B cell (primary cell): Measurements from ENCODE around the gene GADL1. TPM values are rescaled to one million over a fixed set of nuclear protein-coding genes. Genes with fewer than 3 reads are reported as not detected.

Experiments used
- ATAC-seq: fragments of 200-7000 bp; cut with Tn5 transposase; one replicate; pipeline ENCODE4 v1.10.0; 2021; ENCODE audit warnings: low read depth, mild to moderate bottlenecking, moderate number of reproducible peaks, moderate library complexity
- CTCF ChIA-PET: fragments of 350-600 bp; sonication (Branson Sonifier 250); formaldehyde crosslinking; loops from one replicate; lab custom pipeline; 2021; ENCODE audit warnings: antibody characterized with exemption, inconsistent platforms; lab: Charles Lee
- POLR2A ChIA-PET: fragments of 350-600 bp; sonication (Branson Sonifier 250); formaldehyde crosslinking; loops from one replicate; lab custom pipeline; 2021; ENCODE audit warnings: antibody characterized with exemption; lab: Charles Lee
- DNase-seq: peaks from one replicate; pipeline ENCODE4 v3.0.0; 2013
- H2AFZ ChIP-seq: 2 replicates; pipeline ENCODE4 v1.6.1; 2012; ENCODE audit warnings: mild to moderate bottlenecking, low read depth, low read length; ENCODE audit not compliant: insufficient read depth, poor library complexity, severe bottlenecking
- H3K27ac ChIP-seq, 2 donors: 1 replicate in 1 of 2; 2 replicates in 1 of 2; pipeline ENCODE4 v1.5.1; 2012 to 2013; ENCODE audit warnings: low read length in 2 of 2, mild to moderate bottlenecking in 2 of 2, moderate library complexity in 1 of 2
- H3K27me3 ChIP-seq, 4 experiments: fragments of 200-600 bp in 1 of 4; sonication (generic) in 1 of 4; replicated peaks in 1 of 4; 1 replicate in 2 of 4; 2 replicates in 2 of 4; pipeline versions ENCODE4 v1.6.1 to v1.7.0; 2013 to 2016; ENCODE audit warnings: low read length in 3 of 4, mild to moderate bottlenecking in 2 of 4, mixed read lengths in 1 of 4, moderate library complexity in 1 of 4; ENCODE audit not compliant: insufficient read depth in 4 of 4, control insufficient read depth in 3 of 4; ENCODE audit errors: control extremely low read depth in 1 of 4
- H3K36me3 ChIP-seq, 2 experiments: replicated peaks in 1 of 2; 1 replicate in 1 of 2; 2 replicates in 1 of 2; pipeline versions ENCODE4 v1.6.1 to v1.7.1; 2013; ENCODE audit warnings: low read length in 1 of 2; ENCODE audit not compliant: insufficient read depth in 2 of 2, control insufficient read depth in 1 of 2; ENCODE audit errors: control extremely low read depth in 1 of 2, extremely low read depth in 1 of 2
- H3K4me1 ChIP-seq, 2 donors: fragments of 200-600 bp in 1 of 2; sonication (generic) in 1 of 2; 1 replicate in 1 of 2; 2 replicates in 1 of 2; pipeline versions ENCODE4 v1.5.1 to v1.6.1; 2013 to 2017; ENCODE audit warnings: low read length in 2 of 2; ENCODE audit not compliant: control insufficient read depth in 2 of 2, insufficient read depth in 2 of 2
- H3K4me2 ChIP-seq: replicated peaks from 2 replicates; pipeline ENCODE3; 2012; ENCODE audit warnings: mild to moderate bottlenecking, low read depth, low read length; ENCODE audit not compliant: poor library complexity, severe bottlenecking
- H3K4me3 ChIP-seq, 5 experiments: fragments of 200-600 bp in 1 of 5; sonication (generic) in 1 of 5; 1 replicate in 3 of 5; 2 replicates in 2 of 5; pipeline versions ENCODE4 v1.5.1 to v1.7.0; 2011 to 2016; ENCODE audit warnings: low read length in 4 of 5, mild to moderate bottlenecking in 4 of 5, low read depth in 2 of 5, control low read depth in 1 of 5, moderate library complexity in 1 of 5; ENCODE audit not compliant: insufficient read depth in 1 of 5; ENCODE audit errors: control extremely low read depth in 1 of 5, extremely low read depth in 1 of 5
- H3K79me2 ChIP-seq: fragments of 200-600 bp; sonication (generic); one replicate; pipeline ENCODE4 v1.6.0; 2016; ENCODE audit warnings: low read length; ENCODE audit not compliant: control insufficient read depth, insufficient read depth
- H3K9ac ChIP-seq: fragments of 200-600 bp; sonication (generic); 2 replicates; pipeline ENCODE4 v1.6.1; 2017; ENCODE audit warnings: mild to moderate bottlenecking, low read length, moderate library complexity
- H3K9me3 ChIP-seq, 3 donors: one replicate each; pipeline versions ENCODE4 v1.6.1 to v1.7.1; 2013; ENCODE audit warnings: low read length in 2 of 3; ENCODE audit not compliant: control insufficient read depth in 2 of 3, insufficient read depth in 1 of 3; ENCODE audit errors: control extremely low read depth in 1 of 3
- H4K20me1 ChIP-seq: 2 replicates; pipeline ENCODE4 v1.6.0; 2012; ENCODE audit warnings: mild to moderate bottlenecking, low read length; ENCODE audit not compliant: insufficient read depth, control insufficient read depth, poor library complexity, severe bottlenecking
- H3K27ac Mint-ChIP-seq: one replicate; pipeline ENCODE4 v1.8.0; 2021; ENCODE audit warnings: mixed read lengths
- H3K27me3 Mint-ChIP-seq: one replicate; pipeline ENCODE4 v1.8.0; 2021; ENCODE audit warnings: mixed read lengths
- H3K4me1 Mint-ChIP-seq: one replicate; pipeline ENCODE4 v1.8.0; 2021; ENCODE audit warnings: mixed read lengths
- H3K4me3 Mint-ChIP-seq: one replicate; pipeline ENCODE4 v1.8.0; 2021; ENCODE audit warnings: mixed read lengths
- H3K9me3 Mint-ChIP-seq: one replicate; pipeline ENCODE4 v1.8.0; 2022; ENCODE audit warnings: mixed read lengths; ENCODE audit not compliant: insufficient read depth
- CTCF ChIP-seq: fragments of 200-600 bp; IDR thresholded peaks from one replicate; pipeline ENCODE4 v1.8.0; 2022; ENCODE audit warnings: antibody characterized with exemption, mild to moderate bottlenecking
- EZH2 ChIP-seq: IDR thresholded peaks from 2 replicates; pipeline ENCODE4 v1.6.1; 2012; ENCODE audit warnings: borderline replicate concordance, low read depth, mild to moderate bottlenecking, moderate library complexity, low read length; ENCODE audit not compliant: insufficient read depth, poor library complexity, severe bottlenecking
- WGBS: methylation state at CpG from one replicate; pipeline ENCODE4 v1.1.5; 2013; ENCODE audit warnings: missing lambda C conversion rate; ENCODE audit not compliant: insufficient coverage; 5-methylcytosine and 5-hydroxymethylcytosine counted together
- intact Hi-C: fragments of 100-400 bp; cut with micrococcal nuclease; formaldehyde crosslinking; loops from one replicate; pipeline ENCODE4 v1.10.0; 2022
- polyA plus RNA-seq: library from polyadenylated mRNA; depleted of rRNA; stranded (reverse); fragments of >200 nt; gene quantifications from 2 replicates; pipeline ENCODE4 v1.2.3, GENCODE V29; 2012
- total RNA-seq, 2 donors: library from RNA; stranded (reverse); fragments of 120-200 nt in 1 of 2; gene quantifications; 1 replicate in 1 of 2; 2 replicates in 1 of 2; pipeline versions ENCODE4 v1.2.3 to v1.2.4, GENCODE V29; 2013 to 2022

GADL1 gene
- total and polyA plus RNA-seq, 2 donors (not counting 1 experiment from before 2014, with no cell fraction given): not detected

- no CpG with 5 or more reads among the region's 2 CpGs for WGBS
- ChIA-PET CTCF (no interaction called here), POLR2A (no interaction called here)
- H3K9ac ChIP-seq: no peak overlapping the region
- no peaks in the 10 kb centered on the region for H3K36me3 ChIP-seq
- no peak overlapping the region for H2AFZ ChIP-seq
- intact Hi-C loops: no loop called here
- no peak for DNase-seq
- H3K9me3 ChIP-seq: peaks cover 0 to 7% (median 4%) of the 10 kb centered on the region in 3 donors
- H3K4me2 ChIP-seq: no peak overlapping the region
- H3K4me3 ChIP-seq: no peak overlapping the region
- peaks cover 2% of the 10 kb centered on the region for H3K9me3 Mint-ChIP-seq
- no peak overlapping the region for H3K27ac Mint-ChIP-seq
- H3K4me1 ChIP-seq: peaks cover 0 to 3% of the 10 kb centered on the region in 2 donors
- H4K20me1 ChIP-seq: no peaks in the 10 kb centered on the region
- no peak for TF ChIP-seq EZH2
- no peak for TF ChIP-seq CTCF
- H3K4me1 Mint-ChIP-seq: peaks cover 6% of the 10 kb centered on the region
- no peaks in the 10 kb centered on the region for H3K79me2 ChIP-seq
- no peaks in the 10 kb centered on the region for H3K27me3 ChIP-seq
- ATAC-seq: no peak
- H3K27me3 Mint-ChIP-seq: no peaks in the 10 kb centered on the region
- no peak overlapping the region for H3K27ac ChIP-seq
- no peak overlapping the region for H3K4me3 Mint-ChIP-seq
Measured at GRCh38 chr3:30711867-30712266, 182.6 kb downstream of the GADL1 start.

GRCh38 chr3:30711151-30711550, 183.3 kb downstream of the GADL1 start:
- Mint-ChIP-seq H3K27ac (no peak overlapping the region), H3K4me1 (peaks cover 6% of the 10 kb centered on the region), H3K9me3 (peaks cover 2% of the 10 kb centered on the region), H3K27me3 (no peaks in the 10 kb centered on the region), H3K4me3 (no peak overlapping the region)
- ATAC-seq (no peak), DNase-seq (no peak)
- POLR2A ChIA-PET: no interaction called here
- H3K79me2 ChIP-seq: no peaks in the 10 kb centered on the region
- no peaks in the 10 kb centered on the region for H3K36me3 ChIP-seq
- TF ChIP-seq EZH2 (no peak), CTCF (no peak)
- H3K27ac ChIP-seq: no peak overlapping the region
- H3K9me3 ChIP-seq: peaks cover 0 to 5% (median 4%) of the 10 kb centered on the region in 3 donors
- no peak overlapping the region for H3K9ac ChIP-seq
- CTCF ChIA-PET: no interaction called here
- H4K20me1 ChIP-seq: no peaks in the 10 kb centered on the region
- peaks cover 0 to 3% of the 10 kb centered on the region in 2 donors for H3K4me1 ChIP-seq
- no peak overlapping the region for H3K4me3 ChIP-seq
- H3K4me2 ChIP-seq: no peak overlapping the region
- no peaks in the 10 kb centered on the region for H3K27me3 ChIP-seq
- intact Hi-C loops: no loop called here
- no peak overlapping the region for H2AFZ ChIP-seq
